Measurements from ENCODE around the gene DOCK9.

DOCK9 gene

DNA sequence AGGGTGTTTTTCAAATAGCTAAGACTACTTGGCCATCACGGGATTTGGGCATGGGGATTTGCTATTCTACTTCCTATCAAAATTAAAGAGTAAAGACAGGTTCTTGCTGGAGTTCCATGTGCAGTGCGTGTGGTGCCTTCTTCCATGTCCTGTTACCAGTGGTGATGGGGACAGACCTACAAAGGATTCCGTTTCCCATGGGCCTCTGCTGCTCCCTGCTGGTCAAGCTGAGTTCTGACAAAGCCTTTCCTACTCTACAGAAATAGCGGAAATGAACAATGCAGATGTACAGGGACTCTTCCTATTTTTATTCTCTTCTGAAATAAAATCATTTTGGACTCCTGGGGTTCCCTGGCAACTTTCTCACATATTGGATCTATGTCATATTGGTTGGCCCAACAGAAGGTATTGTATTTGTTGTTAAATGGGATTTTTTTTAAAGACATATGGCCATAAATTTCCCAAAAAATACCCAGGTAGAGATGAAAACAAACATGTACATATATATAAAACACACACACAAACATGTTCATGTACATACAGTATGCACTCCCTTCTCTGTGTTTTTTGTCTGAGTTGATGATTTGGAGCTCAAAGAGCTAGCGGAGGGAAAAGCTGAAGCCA is 134.9 kb downstream of the DOCK9 start:
- DNase-seq = peak; percentile 61

DNA sequence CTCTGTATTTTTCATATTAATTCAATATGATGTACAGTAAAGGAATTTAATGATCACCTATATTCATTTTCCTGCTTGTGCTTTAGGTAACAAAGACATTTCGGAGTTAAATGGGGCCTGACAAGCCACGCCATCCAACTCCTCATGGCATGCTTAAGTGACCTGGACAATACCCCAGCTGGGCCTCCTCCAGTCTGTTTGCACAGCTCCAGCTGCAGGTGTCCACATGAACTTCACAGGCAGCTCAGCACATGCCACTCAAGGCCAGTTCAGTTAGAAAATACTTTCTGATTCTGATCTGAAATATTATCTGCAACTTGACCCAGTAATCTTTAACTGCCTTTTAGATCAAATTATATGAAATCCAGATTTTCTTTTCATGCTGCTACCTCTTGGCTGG is 135.8 kb downstream of the DOCK9 start:
- no peak for DNase-seq

DNA sequence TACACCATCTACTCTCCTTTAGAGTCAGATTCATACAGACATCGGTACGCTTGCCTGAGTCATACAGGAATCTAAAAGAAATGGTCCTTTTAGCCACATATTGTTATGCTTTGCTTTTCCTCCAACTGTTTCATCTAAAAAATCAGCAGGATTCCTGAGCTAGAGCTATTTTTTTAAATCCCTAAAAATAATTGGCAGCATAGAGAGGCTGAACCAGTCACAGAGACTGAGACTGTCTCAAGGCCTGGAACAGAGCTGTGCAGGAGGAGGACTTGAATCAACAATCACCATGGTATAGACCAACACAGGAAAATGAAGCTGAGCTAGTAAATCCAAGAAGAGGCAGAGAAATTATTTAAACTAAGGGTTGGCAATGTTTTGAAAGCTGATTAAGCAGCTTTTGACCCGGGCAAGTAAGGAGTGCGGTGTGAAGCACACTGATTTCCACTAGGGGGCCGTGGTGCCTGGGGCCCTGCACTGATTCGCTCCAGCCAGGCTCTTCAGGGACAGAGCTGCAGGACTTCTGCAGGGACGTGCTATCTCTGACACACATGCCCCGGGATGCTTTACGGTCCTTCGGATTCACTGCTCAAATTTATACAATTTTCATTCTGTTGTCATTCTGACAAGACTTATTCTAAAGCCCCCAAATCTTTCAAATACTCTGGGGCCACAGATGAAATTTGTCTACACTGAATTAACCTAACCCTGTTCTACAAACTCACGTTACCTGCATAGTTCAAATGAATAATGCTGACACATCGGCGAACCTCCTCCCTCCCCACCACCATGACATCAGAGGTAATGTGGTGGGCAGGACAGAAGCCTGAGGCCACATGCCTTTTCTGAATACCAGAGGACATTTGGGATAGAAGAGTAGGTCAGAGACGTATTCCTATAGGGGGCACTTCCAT is 137.8 kb downstream of the DOCK9 start:
- peak; percentile 37 for DNase-seq

DNA sequence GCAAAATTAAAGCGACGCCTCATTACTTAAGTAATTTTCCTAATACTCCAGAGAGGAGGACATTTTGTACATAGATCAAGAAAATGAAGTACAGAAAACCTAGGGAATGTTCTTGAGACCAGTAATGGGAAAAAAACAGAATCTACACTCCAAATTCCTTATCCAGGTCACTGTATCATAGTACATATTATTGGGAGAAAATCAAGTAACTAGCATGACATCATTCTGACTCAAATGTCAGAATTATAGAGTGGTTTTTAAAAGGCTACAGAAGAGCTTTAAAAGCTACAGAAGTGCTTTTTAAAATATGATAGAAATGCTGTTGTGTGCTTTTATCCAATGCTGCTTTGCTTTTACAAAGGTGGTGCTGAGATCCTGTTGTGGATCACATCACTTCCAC is 139.1 kb downstream of the DOCK9 start:
- no peak for DNase-seq

DNA sequence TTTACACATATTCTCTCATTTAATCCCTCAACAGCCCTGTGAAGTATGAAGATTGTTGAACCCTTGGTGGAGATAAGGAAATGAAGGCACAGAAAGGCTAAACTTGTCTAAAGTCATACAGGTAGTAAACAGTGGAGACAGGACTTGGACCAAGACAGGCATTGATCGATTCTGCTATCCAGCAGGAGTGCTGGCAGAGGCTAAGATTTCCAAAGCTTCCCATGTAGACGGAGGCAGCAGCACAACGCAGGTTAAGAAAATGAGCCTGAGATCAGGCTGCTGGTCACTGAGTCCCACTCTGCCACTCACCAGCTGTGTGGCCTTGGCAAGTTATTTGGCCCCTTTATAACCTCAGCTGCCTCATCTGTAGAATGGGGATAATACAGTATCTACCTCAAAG is 140.0 kb downstream of the DOCK9 start:
- DNase-seq = no peak

DNA sequence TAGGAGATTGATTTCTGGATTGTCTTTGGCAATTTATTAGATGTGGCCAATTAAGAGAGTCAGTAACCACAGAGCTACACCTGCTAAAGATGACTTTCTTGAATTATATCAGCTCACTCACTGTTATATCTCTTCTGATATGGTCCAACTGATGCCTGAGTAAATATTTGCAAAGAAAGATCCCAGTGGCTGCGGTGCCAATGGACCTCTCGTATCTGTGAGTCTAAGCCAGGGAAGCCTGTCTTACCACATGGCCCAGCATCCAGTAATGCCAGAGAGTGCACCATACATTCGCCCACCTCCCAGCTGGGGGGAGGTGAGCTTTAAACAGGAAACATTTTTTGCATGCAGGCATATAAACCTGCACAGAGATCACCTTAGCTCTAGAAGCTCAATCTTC is 142.7 kb downstream of the DOCK9 start:
- DNase-seq = no peak

DNA sequence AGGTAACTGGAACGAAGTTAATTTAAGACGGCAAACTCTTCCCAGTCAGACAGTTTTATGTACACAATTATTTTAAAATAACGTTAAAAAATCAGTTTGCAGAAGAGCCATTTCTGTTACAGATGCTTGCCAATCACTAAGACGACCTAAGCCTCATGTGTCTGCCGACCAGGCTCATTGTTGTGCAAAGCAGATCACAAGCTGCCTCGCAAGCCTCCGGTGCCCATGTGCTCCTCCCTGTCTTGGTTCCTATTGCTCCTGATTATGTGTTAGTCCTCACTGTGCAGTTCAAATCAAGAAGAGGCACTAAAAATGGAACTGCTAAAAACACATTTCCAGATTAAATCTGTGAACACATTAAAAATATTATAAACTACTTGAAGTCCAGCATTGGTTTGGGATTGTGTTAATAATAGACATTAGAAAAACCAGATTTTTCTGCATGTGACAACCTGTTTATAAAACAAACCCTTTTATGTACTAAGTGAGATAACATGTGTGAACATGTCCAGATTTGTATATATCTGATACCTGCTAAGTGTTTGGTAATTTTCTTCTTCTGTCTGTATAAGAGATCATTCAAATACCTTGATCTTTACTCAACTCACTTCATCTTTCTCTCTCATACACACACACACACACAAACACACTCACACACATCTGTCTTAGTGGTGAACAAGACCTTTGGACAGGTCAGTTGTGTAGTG is 143.5 kb downstream of the DOCK9 start:
- DNase-seq = no peak

DNA sequence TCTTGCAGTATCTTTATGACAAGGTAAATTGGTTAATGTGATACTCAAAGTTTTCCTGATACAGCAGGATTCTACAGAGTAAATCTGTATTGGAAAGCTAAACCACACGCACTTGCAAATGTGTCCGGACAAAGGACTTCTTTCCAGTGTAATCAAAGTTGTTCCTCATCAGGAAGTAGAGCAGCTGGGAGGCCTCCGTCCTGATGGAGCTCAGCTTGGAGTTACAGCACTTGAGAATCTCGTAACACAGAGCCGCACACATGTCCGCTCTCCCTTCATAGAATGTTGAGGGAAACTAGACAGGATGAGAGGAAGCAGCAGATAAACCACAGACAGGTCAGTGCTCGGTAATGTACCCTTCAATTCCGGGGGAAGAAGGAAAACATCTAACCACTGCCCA is 146.6 kb downstream of the DOCK9 start:
- no peak for DNase-seq

DNA sequence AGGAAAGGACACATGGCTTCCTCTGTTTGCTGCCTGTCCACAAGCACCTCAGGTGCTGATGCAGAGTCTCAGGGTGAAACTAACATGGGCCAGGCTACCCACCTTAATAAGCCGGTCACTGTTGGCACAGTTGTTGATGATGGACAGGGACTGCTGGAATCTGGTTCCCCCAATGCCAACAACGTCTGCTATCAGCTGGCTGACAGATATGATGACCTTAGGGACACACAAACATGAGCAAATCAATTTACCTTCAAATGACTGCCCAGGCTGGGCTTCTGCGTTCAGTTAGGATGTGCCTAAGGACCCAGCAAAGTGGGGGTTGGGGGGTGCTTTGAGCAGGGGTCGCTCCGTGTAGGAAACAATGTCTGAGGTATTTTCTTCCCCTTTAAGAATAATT is 148.3 kb downstream of the DOCK9 start:
- DNase-seq = no peak

DNA sequence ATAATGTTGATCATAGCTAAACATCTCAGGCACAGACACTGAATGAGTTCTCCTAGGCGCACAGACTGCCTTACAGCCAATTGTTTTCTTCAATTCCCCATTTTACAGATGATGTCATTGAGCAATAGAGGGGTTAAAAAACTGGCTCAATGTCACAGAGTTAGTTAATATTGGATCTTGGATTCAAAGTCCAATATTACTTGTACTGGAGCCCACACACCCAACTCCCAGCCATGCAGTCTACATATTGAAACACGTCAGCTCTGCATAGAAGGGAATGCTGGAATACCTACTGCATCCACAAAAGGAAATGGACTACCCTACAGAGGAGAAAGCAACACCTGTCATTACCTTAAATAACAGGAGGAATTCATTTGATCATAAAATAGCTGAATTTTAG is 149.2 kb downstream of the DOCK9 start:
- DNase-seq = no peak

DNA sequence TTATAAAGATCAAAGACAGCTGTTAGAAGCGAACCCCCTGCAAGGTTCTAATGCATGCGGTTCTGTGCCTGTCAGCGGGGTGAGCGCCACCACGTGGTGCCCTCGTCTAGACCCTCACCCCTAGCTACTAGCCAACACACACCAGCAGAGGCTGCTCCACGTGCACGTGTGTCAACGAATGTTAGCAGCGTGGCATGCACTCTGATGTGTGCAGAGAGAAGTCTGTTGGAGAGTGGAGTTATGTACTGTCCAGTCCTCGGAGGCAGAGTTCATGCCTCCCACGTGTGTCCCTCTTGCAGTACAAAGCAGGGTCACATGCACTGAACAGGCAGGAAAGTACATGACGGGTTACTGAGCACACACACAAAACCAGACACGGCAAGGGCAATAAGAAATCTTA is 150.4 kb downstream of the DOCK9 start:
- DNase-seq = no peak

DNA sequence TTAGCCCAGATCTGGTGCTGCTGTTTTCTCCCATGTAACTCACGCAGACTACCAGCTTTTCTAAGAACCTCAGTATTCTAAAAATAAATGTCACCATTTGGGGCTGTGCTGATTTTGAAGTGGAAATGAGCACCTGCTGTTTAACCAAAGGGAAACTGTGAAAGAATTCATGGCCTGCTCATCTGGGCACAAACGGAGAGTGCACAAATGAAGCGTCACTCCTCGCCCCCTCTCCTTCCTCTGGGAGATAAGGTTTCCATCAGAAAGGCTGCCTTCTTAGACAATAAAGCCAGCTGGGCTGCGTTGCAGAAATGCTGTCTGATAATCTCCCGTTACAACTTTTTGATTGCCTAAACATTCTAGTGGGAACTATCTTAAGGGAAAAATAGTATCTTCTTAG is 151.7 kb downstream of the DOCK9 start:
- no peak for DNase-seq

DNA sequence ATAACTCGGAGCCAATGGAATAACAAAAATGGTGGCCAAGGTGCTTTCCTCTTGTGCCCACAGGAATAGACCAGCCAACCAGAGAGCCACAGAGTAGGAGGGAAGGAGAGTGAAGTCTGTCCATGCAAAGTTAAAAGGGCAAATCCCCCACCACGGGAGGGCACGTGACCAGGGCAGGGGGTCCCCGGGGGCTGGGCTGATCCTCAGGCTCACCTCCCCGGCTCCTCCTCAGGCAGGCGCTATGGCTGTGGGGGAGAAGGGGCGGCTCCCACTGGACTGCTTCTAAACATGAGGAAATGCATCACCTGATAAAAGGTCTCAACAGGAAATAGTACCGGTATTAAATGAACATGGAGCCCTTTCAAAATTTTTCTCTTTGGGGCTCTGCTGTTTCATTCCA is 152.2 kb downstream of the DOCK9 start:
- DNase-seq = no peak

DNA sequence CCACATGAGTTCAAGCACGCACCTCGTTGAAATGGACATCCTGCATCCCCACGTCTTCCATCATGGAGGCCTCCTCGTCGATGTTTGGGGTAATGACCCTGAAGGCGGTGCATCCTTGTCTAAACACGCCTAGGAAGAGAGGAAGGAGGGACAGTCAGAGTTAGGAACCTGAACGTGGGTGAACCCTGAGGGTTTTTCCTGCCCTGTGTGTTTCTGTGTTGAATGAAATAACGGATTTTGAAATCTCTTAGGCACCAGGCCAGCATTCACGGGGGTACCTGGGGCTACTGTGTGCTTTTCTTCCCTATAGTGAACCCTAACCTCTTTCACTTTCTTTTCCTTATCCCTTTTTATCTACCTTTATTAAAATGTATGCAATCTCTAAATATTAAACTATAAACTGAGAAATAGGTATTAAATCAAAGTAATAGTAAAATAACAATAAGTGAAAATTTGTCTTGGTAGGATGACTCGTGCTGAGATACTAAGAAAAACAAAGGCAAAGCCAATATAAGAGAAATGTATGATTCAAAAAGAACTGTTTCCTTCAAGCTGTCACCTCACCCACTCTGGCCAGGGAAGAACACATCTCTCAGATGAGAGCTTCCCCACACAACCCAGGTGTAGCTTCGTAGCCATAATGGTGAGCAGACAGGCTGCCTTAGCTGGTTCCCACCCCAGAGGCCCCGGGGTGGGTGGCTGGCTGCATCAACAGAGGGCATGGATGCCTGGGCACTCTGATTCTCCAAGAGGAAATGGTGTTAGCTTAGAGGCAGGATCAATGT is 153.3 kb downstream of the DOCK9 start:
- DNase-seq = no peak

DNA sequence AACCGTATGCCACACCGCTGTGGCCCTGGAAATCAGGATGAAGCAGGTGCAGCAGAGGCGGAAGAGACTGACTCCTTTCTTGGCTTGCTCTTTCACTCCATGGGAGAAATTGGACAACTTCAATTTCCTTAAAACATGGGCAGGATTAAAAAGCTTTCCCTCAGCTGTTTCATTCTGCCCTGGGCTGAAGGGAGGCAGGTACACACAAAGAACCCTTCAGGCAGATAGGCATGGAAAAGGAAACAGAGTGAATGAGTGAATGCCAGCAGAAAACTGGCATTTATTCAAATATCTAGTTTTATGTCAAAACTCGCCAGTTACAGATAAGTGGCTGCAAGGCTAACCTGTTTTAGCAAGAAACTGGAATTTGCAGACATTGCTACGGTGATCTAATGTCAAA is 154.4 kb downstream of the DOCK9 start:
- DNase-seq = no peak

DNA sequence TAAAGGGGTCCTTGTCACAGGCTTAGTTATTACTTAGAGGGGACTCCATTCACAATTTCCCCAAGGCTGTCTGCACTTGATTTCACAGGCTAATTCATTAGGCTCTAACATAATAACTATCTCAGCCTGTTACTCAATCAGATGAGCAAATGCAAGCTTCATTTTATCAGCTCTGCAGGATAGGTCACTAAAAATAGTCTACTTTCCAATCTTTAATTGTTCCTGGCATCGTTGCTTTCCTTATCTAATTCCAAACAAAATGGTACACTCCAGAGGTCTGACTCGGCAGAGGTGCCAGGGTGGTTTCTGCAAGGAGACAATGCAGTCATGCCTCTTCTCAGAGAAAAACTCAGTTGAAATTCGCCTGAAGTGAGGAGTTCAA is 155.6 kb downstream of the DOCK9 start:
- no peak for DNase-seq

DNA sequence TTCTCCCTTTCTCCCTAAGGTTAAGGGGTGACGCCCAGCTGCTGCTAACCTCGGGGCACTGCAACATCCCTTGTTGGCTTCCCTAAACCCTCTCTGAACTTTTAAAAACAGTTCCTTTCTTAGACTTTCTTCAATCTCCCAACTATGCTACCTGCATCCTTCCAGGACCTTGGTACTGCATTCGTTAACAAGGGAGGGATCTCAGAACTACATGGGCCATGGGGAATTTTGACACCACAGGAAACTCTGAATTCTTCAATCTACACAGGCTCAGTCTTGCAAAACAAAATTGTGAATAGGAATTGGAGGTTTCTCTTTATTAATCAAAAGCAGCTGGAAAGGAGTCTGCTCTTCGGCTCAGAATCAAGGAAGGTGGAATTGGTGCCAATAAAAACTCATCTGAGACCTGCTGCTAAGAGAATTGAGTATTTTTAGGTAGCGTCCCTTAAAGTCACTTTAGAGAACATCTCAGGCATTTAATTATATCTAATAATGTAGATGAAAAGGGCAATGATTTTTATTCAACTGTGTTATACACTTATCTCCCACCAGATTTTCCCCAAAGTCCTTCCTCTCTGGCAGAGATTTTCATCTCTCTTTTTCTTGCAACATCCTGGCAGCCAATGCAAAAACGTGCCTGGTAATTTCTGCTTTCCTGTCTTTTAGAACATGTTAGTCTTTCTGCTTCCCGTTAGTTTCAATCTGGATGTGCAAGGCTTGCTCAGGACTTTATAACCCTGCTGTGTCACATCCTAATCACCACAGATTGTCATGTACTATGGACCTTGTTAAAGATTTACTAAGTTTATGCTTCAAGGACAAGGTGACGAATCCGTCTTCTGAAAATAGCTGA is 156.3 kb downstream of the DOCK9 start:
- no peak for DNase-seq

DNA sequence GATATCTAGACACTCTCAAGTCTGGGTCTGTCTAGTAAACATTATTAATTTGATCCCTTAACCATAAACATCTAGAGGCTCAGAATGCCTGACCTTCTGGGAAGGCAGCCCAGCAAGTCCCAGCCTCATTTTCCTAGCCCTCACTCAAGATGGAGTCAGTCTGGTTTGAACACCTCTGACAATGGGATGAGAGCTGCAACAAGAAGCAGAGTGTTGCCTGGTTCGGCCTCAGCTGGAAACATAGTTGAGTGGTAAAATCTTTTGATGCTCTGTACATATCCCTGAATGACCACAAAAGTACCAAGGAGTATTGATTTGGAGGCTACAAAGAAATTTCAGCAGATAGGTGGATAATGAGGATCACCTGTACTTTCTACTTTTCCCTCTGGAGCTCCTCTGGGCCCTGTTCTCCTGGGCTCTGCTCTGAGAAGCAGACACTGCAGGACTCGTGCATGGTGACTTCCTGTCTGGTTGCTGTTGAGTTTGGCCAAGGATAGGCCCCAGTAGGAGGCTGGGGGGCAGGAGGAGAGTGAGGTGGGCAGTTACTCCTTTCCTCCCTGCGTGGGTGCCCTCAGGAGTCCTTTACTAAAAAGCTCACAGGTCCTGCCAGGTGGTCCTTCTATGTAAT is 157.0 kb downstream of the DOCK9 start:
- no peak for DNase-seq

DNA sequence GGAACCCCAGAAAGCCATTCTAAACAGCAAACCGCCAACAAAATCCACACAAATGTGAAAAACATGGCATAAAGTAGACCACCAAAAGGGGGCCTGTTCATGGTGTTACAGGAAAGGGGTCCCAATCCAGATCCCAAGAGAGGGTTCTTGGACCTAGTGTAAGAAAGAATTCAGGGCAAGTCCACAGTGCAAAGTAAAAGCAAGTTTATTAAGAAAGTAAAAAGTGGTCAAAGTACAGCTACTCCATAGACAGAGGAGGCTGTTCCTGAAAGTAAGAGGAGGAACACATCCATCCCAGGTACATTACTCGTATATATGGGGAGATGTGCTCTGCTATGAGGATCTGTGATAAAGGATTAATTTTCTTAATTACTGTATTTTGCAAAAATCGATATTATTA is 157.6 kb downstream of the DOCK9 start:
- no peak for DNase-seq

DNA sequence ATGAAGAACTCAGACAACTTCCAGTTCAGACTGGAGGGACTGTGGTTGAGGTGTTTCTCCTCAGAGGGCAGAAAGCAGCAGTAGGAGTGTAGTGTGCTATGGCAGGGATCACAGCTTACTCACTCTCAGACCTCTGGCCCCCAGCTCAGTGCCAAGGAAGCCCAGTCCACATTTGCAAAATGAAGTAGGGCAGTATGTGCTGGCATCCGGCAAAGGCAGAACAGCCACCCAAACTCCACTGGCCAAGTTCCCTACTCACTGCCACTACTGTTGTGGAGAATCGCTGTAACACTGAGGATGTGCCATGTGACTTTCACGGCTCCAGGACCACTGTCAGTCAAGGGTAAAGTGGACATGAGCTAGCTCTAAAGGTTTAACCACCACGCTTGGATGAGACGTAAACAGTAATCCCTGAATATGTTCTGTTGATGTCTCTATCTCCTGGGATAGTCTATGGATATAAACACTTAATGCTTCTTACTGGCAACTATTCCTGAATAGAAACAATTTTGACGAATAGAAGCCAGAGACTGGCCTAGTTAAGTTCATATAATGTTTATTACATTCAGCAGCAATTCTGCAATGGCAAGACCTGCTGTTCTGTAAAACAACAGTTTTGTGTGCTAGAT is 158.4 kb downstream of the DOCK9 start:
- DNase-seq = no peak

DNA sequence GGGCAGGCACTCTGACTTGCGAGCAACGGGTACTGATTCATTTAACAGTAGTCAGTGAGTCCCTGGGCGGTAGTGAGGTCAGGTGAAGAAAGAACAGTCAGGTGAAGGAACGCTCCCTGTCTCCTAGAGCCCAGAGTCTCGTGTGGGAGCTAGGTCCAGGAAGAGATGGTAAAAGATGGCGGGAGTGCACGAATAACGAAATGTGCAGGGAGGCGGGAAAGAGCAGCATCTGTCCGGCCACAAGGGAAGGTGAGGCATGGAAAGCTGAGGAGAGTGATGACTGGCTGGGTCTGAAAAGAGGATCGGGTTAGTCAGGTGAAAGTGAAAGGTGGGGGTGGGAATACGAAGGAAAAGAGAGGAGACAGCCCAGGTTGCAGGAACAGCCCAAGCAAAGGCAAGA is 161.5 kb downstream of the DOCK9 start:
- DNase-seq = no peak
